Activated T-helper 17 cell treated with anti-CD3 and anti-CD28 coated beads, Interleukin-2, amount 50 U/mL, for 72 hours (primary cell): Measurements from ENCODE around the gene AHRR. TPM values are rescaled to one million over a fixed set of nuclear protein-coding genes. Genes with fewer than 3 reads are reported as not detected.
"Not testable (repeated sequence)": the region's sequence is repeated elsewhere in the genome, so short reads cannot be mapped to it uniquely, and the experiment has no call there.

Source experiments
- ATAC-seq: fragments of 150-1000 bp; cut with Tn5 transposase; replicated peaks from 2 replicates; pipeline ENCODE4 v1.10.0; 2021; ENCODE audit warnings: mild to moderate bottlenecking, moderate library complexity
- H3K27ac Mint-ChIP-seq: one replicate; pipeline ENCODE4 v1.8.0; 2022; ENCODE audit warnings: mixed read lengths
- H3K27me3 Mint-ChIP-seq: one replicate; pipeline ENCODE4 v1.8.0; 2022; ENCODE audit warnings: mixed read lengths
- H3K36me3 Mint-ChIP-seq: one replicate; pipeline ENCODE4 v1.8.0; 2022; ENCODE audit warnings: low read depth, mild to moderate bottlenecking, mixed read lengths
- H3K4me1 Mint-ChIP-seq: one replicate; pipeline ENCODE4 v1.8.0; 2022; ENCODE audit warnings: mixed read lengths
- H3K4me3 Mint-ChIP-seq: one replicate; pipeline ENCODE4 v1.8.0; 2022; ENCODE audit warnings: mild to moderate bottlenecking, mixed read lengths
- H3K9me3 Mint-ChIP-seq: one replicate; pipeline ENCODE4 v1.8.0; 2022; ENCODE audit warnings: mixed read lengths
- total RNA-seq, 2 donors: library from RNA; stranded (reverse); gene quantifications; one replicate each; pipeline ENCODE4 v1.2.3, GENCODE V29; 2022

AHRR gene
- total RNA-seq, 2 donors from 2014 or later: 49.5 to 78.1 TPM

- Mint-ChIP-seq H3K27me3 (peaks cover 4% of the 10 kb centered on the region), H3K9me3 (no peaks in the 10 kb centered on the region), H3K36me3 (peaks cover 20% of the 10 kb centered on the region), H3K4me3 (peak overlapping the region; percentile 39), H3K27ac (peak overlapping the region; percentile 17), H3K4me1 (peaks cover 13% of the 10 kb centered on the region)
- ATAC-seq: peak; percentile 83
These were observed 90.2 kb downstream of the AHRR start for GRCh38 chr5:411728-412127.

DNA sequence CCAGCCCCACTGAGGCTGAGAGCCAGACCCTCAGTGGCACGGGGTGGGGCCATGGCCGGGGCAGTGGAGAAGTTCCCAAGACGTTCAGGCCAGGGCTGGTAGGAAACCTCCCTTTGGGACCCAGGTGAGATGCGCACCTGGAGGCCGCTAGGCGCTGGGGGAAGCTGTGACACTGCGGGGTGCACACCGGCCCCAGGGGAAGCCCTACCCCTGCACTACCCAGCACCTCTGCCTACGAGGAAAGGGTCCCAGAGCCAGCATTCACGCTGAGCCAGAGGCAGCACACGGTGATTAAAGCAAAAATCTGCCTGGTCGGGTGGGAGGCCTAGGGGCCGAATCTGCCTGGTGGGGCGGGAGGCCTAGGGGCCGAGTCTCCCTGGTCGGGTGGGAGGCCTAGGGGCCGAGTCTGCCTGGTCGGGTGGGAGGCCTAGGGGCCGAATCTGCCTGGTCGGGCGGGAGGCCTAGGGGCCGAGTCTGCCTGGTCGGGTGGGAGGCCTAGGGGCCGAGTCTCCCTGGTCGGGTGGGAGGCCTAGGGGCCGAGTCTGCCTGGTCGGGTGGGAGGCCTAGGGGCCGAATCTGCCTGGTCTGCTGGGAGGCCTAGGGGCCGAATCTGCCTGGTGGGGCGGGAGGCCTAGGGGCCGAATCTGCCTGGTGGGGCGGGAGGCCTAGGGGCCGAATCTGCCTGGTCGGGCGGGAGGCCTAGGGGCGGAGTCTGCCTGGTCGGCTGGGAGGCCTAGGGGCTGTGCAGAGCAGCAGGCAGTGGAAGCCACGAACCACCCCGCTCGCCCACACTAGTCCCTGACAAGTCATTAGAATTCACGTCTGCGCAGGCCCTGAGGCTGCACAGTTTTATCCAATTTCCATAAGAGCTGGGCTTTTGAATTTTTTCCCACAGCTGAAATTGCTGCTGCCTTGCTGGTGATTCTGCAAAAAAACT, 93.7 kb downstream of the AHRR start:
- not testable (repeated sequence) for H3K4me1 Mint-ChIP-seq, H3K9me3 Mint-ChIP-seq, H3K27me3 Mint-ChIP-seq
- peak overlapping the region; percentile 8 for H3K27ac Mint-ChIP-seq
- peaks cover 20% of the 10 kb centered on the region for H3K36me3 Mint-ChIP-seq
- peak; percentile 20 for ATAC-seq
- peak overlapping the region; percentile 30 for H3K4me3 Mint-ChIP-seq

GRCh38 chr5:415928-416635, 94.6 kb downstream of the AHRR start:
- Mint-ChIP-seq H3K9me3 (no peaks in the 10 kb centered on the region), H3K27me3 (no peaks in the 10 kb centered on the region), H3K27ac (no peak overlapping the region), H3K4me1 (peaks cover 6% of the 10 kb centered on the region), H3K4me3 (peak overlapping the region; percentile 30), H3K36me3 (peaks cover 20% of the 10 kb centered on the region)
- peak; percentile 78 for ATAC-seq

DNA sequence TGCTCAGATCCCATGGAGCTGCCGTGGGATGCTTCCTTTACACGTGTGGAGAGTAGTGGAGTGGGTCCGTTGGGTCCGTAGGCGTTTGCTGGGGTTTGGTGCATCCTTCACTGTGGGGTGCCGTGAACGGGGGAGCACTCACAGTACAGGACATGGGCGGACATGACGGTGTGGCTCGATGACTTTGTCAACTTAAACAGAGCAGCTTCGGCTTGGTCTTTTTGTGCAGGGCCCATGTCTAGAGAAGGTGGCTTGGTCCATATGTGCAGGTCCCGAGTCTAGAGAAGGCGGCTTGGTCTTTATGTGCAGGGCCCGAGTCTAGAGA, 95.1 kb downstream of the AHRR start:
- H3K36me3 Mint-ChIP-seq: peaks cover 19% of the 10 kb centered on the region
- no peaks in the 10 kb centered on the region for H3K9me3 Mint-ChIP-seq
- H3K4me1 Mint-ChIP-seq: peaks cover 4% of the 10 kb centered on the region
- H3K27ac Mint-ChIP-seq: no peak overlapping the region
- ATAC-seq: no peak
- no peaks in the 10 kb centered on the region for H3K27me3 Mint-ChIP-seq
- no peak overlapping the region for H3K4me3 Mint-ChIP-seq

GRCh38 chr5:417301-418161, 96.0 kb downstream of the AHRR start:
- Mint-ChIP-seq H3K4me1 (no peaks in the 10 kb centered on the region), H3K36me3 (peaks cover 17% of the 10 kb centered on the region), H3K27me3 (no peaks in the 10 kb centered on the region), H3K27ac (no peak overlapping the region), H3K9me3 (no peaks in the 10 kb centered on the region), H3K4me3 (no peak overlapping the region)
- ATAC-seq: no peak

DNA sequence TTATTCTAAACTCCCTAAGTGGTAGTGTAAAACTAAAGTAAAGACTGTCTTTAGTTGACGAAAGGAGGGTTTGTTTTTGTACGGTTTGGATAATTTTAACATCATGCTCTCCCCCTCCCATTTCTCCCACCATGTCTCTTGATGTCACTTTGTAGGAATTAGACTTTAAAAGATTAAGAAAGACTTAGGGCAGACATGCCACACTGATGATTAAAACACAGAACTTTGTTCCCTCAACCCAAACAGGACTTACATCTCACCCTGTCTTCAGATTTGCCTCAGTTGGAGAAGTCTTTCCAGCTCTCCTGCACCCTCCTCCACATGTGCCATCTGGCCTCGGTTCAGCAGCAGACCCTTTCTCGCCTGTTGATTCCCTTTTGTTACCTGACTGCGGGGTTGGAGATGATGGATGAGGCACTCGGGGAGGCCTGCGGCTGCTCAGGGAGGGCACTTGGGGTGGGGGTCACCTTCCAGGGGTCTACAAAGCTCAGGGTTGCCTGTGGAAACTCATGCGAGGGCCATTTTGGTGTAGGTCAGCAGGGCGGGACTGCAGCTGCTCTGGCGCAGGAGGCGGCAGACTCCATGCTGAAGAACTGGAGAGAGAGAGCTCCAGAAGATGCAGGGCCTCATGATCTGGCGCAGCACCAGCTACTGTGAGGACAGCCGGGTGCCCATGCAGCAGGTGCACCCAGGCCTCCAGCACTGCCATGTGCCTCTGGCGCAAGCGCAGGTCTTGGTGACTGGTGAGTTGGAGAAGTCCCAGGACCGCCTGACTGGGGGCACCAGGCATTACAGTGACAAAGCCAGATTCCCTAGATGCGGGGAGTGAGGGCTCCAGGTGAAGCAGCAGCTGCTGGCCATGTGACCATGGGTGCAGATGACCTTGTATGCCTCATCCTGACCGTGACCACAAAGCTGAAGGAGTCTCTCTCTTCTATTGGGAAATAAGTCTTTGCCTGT, 96.9 kb downstream of the AHRR start:
- H3K4me1 Mint-ChIP-seq: peaks cover 4% of the 10 kb centered on the region
- no peaks in the 10 kb centered on the region for H3K27me3 Mint-ChIP-seq
- no peak overlapping the region for H3K4me3 Mint-ChIP-seq
- H3K9me3 Mint-ChIP-seq: no peaks in the 10 kb centered on the region
- no peak for ATAC-seq
- no peak overlapping the region for H3K27ac Mint-ChIP-seq
- peaks cover 18% of the 10 kb centered on the region for H3K36me3 Mint-ChIP-seq

DNA sequence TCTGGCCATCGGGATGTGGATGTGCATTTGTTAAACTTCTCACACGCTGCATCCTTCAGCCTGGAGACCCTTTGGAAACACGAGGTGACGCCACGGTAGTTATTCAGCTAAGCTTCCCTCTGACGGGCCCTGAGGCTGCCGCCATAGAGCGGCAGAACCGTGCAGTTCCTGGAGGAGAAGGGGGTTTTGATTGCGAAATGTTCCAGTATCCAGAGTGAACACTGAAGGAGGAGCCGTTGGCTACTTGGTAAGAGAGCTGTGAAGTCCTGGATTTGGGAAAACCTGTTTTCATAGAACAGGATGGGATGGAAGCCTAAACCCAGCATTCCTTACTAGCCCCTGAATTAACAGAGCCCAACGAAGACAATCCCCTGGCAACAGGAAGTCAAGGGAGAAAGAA, 98.5 kb downstream of the AHRR start:
- peaks cover 18% of the 10 kb centered on the region for H3K36me3 Mint-ChIP-seq
- H3K27ac Mint-ChIP-seq: peak overlapping the region; percentile 30
- H3K4me3 Mint-ChIP-seq: no peak overlapping the region
- no peaks in the 10 kb centered on the region for H3K9me3 Mint-ChIP-seq
- ATAC-seq: no peak
- H3K27me3 Mint-ChIP-seq: no peaks in the 10 kb centered on the region
- peaks cover 5% of the 10 kb centered on the region for H3K4me1 Mint-ChIP-seq

DNA sequence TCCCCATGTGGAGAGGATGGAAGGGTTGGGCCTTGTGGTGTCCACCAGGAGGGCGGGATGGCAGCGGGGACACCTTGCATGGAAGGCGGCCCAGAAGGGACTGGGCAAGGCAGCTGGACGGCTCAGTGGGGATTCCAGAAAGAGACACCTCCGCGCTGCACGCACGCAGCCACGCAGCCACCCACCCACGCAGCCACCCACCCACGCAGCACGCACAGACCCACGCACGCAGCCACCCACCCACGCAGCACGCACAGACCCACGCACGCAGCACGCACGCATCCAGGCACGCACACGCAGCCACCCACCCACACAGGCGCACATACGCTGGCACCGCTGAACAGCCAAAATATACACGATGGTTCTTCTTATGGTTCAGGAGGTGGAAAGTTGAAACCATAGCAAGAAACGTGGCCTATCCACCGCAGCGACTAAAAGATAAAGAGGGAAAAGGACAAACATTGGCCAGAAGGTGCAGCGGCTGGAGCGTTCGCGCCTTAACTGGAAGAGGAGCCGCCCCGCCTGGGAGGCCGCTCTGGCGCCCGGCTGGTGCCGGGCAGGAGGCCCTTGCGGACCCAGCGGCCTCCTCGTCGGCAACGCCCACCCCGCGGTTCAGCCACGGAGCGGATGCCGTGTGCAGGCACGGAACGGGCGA, 99.2 kb downstream of the AHRR start:
- no peaks in the 10 kb centered on the region for H3K9me3 Mint-ChIP-seq
- H3K4me1 Mint-ChIP-seq: peaks cover 6% of the 10 kb centered on the region
- peak overlapping the region; percentile 30 for H3K27ac Mint-ChIP-seq
- H3K36me3 Mint-ChIP-seq: peaks cover 20% of the 10 kb centered on the region
- H3K27me3 Mint-ChIP-seq: no peaks in the 10 kb centered on the region
- no peak overlapping the region for H3K4me3 Mint-ChIP-seq
- ATAC-seq: no peak

DNA sequence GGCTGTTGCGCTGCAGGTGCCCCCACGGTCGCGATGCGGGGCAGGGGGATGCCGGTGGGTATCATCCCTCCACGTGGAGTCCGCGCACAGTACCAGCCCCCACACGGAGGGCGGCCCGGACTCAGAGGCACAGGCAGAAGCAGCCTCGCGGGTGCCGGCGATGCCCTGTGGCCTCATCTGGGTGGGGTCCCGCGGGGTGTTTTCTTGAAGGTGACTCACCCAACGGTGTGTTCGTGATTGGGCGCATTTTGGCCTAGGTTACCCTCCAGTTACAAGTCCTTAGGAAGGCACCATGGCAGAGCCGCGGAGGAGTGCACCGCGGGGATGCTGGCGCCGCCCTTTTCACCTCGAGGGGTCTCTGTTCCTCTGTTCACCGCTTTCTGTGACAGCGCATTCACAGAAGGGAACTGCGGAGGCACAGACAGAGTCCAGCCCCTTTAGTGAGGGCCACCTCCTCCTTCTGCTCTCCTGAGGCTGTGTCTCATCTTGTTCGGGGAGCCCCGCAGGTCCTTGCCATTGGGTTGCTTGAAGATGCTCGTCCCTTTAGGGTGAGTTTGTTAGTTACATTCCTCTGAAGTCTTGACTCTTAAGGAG, 99.9 kb downstream of the AHRR start:
- peaks cover 27% of the 10 kb centered on the region for H3K36me3 Mint-ChIP-seq
- H3K4me1 Mint-ChIP-seq: peaks cover 12% of the 10 kb centered on the region
- ATAC-seq: no peak
- peaks cover 5% of the 10 kb centered on the region for H3K27me3 Mint-ChIP-seq
- H3K4me3 Mint-ChIP-seq: no peak overlapping the region
- H3K9me3 Mint-ChIP-seq: no peaks in the 10 kb centered on the region
- H3K27ac Mint-ChIP-seq: no peak overlapping the region

DNA sequence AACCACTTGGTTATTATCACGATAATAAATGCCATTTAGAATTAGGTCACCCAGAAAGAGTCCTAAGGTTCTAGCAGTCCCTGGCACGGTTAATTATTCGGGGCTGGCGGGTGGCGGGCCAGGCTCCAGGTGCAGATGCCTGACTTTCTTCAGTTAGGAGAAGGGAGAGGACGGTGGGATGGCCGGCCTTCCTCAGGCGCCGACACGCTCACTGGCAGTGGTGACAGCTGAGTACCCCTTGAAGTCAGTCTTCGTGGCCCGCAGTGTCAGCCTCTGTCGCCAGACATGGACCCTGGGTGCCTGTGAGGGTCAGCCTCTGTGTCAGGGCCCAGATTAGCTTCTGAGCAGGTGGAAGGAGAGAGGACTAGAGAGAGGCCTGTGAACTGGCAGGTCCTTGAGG, 100.4 kb downstream of the AHRR start:
- H3K4me3 Mint-ChIP-seq: no peak overlapping the region
- no peak for ATAC-seq
- H3K27ac Mint-ChIP-seq: no peak overlapping the region
- no peaks in the 10 kb centered on the region for H3K9me3 Mint-ChIP-seq
- H3K4me1 Mint-ChIP-seq: peaks cover 17% of the 10 kb centered on the region
- peaks cover 32% of the 10 kb centered on the region for H3K36me3 Mint-ChIP-seq
- H3K27me3 Mint-ChIP-seq: peaks cover 10% of the 10 kb centered on the region

DNA sequence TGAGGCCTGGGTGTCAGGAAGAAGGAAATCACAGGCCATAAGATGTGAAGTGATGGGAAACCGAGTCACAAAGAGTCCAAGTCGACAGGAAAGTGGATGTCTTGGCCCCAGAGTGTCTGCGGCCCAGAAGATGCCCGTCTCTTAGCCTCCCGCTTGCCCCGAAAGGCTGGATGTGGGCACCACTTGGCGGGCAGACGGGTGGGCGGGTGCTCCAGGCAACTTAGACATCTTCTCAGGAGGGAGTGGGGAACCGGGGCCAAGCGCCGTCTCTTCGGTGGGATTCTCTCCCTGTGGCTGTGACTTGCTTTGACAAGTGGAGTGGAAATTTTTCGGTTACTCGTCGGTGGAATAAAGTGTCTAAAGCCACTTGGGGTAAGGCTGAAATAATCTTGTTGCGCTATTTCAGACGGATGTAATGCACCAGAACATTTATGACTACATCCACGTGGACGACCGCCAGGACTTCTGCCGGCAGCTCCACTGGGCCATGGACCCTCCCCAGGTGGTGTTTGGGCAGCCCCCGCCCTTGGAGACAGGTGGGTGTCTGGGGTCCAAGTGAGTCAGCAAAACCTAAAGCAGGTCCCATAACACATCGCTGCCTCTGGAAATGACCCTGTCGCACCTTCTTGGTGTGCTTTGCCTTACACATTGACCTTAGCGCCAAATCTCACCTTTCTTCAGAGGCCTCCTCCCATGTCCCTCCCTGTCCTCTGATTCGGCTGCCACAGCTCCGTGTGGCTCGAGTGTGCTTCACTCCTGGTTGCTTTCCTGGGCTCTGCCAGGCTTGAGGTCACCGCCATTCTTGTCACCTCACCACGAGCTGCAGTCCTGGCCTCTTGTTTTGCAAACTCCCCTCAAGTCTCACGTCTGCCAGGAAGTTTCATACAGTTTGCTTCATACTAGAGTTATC, 101.1 kb downstream of the AHRR start:
- peaks cover 34% of the 10 kb centered on the region for H3K36me3 Mint-ChIP-seq
- no peak overlapping the region for H3K4me3 Mint-ChIP-seq
- ATAC-seq: no peak
- no peak overlapping the region for H3K27ac Mint-ChIP-seq
- peaks cover 12% of the 10 kb centered on the region for H3K27me3 Mint-ChIP-seq
- H3K4me1 Mint-ChIP-seq: peaks cover 18% of the 10 kb centered on the region
- no peaks in the 10 kb centered on the region for H3K9me3 Mint-ChIP-seq

- Mint-ChIP-seq H3K27ac (peak overlapping the region; percentile 49), H3K36me3 (peaks cover 40% of the 10 kb centered on the region), H3K4me3 (no peak overlapping the region), H3K27me3 (peaks cover 16% of the 10 kb centered on the region), H3K4me1 (peaks cover 23% of the 10 kb centered on the region), H3K9me3 (no peaks in the 10 kb centered on the region)
- ATAC-seq: no peak
These were observed 101.7 kb downstream of the AHRR start for GRCh38 chr5:423233-423565.
